Measurements from ENCODE around the gene C1QL4.
"Not testable (repeated sequence)": the region's sequence is repeated elsewhere in the genome, so short reads cannot be mapped to it uniquely, and the experiment has no call there.

The C1QL4 gene

GRCh38 chr12:49336645-49337584 lies at the start of gene C1QL4:
Gene C1QL4 (minus strand): TSS chr12:49337188. CDS start chr12:49336477, 711 bp downstream.
- DNase-seq (ENCODE audit: low read depth, low spot score): peak; percentile 92

- not testable (repeated sequence) for DNase-seq (ENCODE audit: low read depth, low spot score)
Measured at GRCh38 chr12:49380184-49380583, 43.2 kb upstream of the C1QL4 start.

- DNase-seq (ENCODE audit: low read depth, low spot score): no peak
Measured at GRCh38 chr12:49377386-49377785, 40.4 kb upstream of the C1QL4 start.

GRCh38 chr12:49375406-49375805 lies 38.4 kb upstream of the C1QL4 start:
- no peak for DNase-seq (ENCODE audit: low read depth, low spot score)

- DNase-seq (ENCODE audit: low read depth, low spot score): no peak
Measured at GRCh38 chr12:49370539-49370938, 33.6 kb upstream of the C1QL4 start.

- peak; percentile 39 for DNase-seq (ENCODE audit: low read depth, low spot score)
Measured at GRCh38 chr12:49369411-49370145, 32.6 kb upstream of the C1QL4 start.

- no peak for DNase-seq (ENCODE audit: low read depth, low spot score)
Measured at GRCh38 chr12:49368240-49368600, 31.2 kb upstream of the C1QL4 start.

GRCh38 chr12:49367381-49368239 lies 30.6 kb upstream of the C1QL4 start, which contains the start of gene SPATS2:
Gene SPATS2 (plus strand): TSS chr12:49367462. CDS start chr12:49461013, 93,551 bp downstream.
- DNase-seq (ENCODE audit: low read depth, low spot score): no peak

- peak; percentile 97 for DNase-seq (ENCODE audit: low read depth, low spot score)
Measured at GRCh38 chr12:49366652-49367380, 29.8 kb upstream of the C1QL4 start.

GRCh38 chr12:49366096-49366651 lies 29.2 kb upstream of the C1QL4 start:
- no peak for DNase-seq (ENCODE audit: low read depth, low spot score)

- DNase-seq (ENCODE audit: low read depth, low spot score): no peak
Measured at GRCh38 chr12:49365542-49365941, 28.6 kb upstream of the C1QL4 start.

GRCh38 chr12:49364989-49365388 lies 28.0 kb upstream of the C1QL4 start:
- DNase-seq (ENCODE audit: low read depth, low spot score): no peak

- no peak for DNase-seq (ENCODE audit: low read depth, low spot score)
Measured at GRCh38 chr12:49362077-49362476, 25.1 kb upstream of the C1QL4 start.

GRCh38 chr12:49359671-49360070 lies 22.7 kb upstream of the C1QL4 start:
- no peak for DNase-seq (ENCODE audit: low read depth, low spot score)

GRCh38 chr12:49358483-49359141 lies 21.6 kb upstream of the C1QL4 start:
- peak; percentile 84 for DNase-seq (ENCODE audit: low read depth, low spot score)

- no peak for DNase-seq (ENCODE audit: low read depth, low spot score)
Measured at GRCh38 chr12:49357103-49357678, 20.2 kb upstream of the C1QL4 start.

GRCh38 chr12:49355913-49356312 lies 18.9 kb upstream of the C1QL4 start:
- DNase-seq (ENCODE audit: low read depth, low spot score): no peak

- DNase-seq (ENCODE audit: low read depth, low spot score): no peak
Measured at GRCh38 chr12:49352351-49352750, 15.4 kb upstream of the C1QL4 start.

GRCh38 chr12:49349266-49349665 lies 12.3 kb upstream of the C1QL4 start:
- DNase-seq (ENCODE audit: low read depth, low spot score): no peak

- no peak for DNase-seq (ENCODE audit: low read depth, low spot score)
Measured at GRCh38 chr12:49348781-49349180, 11.8 kb upstream of the C1QL4 start.
